Measurements from ENCODE around the gene MYO16. TPM values are rescaled to one million over a fixed set of nuclear protein-coding genes. Genes with fewer than 3 reads are reported as not detected.
"Not testable (repeated sequence)": the region's sequence is repeated elsewhere in the genome, so short reads cannot be mapped to it uniquely, and the experiment has no call there.

The MYO16 gene
- total RNA-seq, 2 experiments from 2014 or later, result not detected

DNA sequence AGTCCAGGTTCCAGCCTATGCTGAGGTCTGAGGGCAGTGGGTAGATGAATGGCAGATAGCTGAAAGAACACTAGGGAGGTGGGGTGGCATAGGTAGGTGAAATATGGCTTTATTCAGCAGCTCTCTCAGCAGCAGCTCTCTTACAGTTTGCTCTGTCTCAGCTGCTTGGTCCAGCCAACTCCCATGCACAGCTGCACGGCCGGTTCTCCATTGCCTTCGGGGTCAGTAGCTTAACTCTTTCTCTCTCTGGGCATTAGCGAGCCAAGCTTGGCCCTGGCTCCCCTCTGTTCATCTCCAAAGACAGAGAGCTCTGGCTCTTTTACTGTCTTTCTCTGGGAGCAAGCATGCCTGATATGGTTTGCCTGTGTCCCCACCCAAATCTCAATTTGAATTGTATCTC is 151.9 kb downstream of the MYO16 start:
- no peak overlapping the region for H3K27ac Mint-ChIP-seq
- H3K9me3 Mint-ChIP-seq (ENCODE audit: low read depth), result no peaks in the 10 kb centered on the region
- no peak for ATAC-seq
- POLR2A ChIA-PET, result no interaction called here
- no peaks in the 10 kb centered on the region for H3K36me3 Mint-ChIP-seq (ENCODE audit: low read depth)
- CTCF ChIA-PET, result no interaction called here
- H3K27me3 Mint-ChIP-seq, result no peaks in the 10 kb centered on the region
- no peak overlapping the region for H3K4me3 Mint-ChIP-seq
- no peak for DNase-seq
- intact Hi-C loops (cut with DNase I, micrococcal nuclease), result no loop called here
- no peaks in the 10 kb centered on the region for H3K4me1 Mint-ChIP-seq

- H3K9me3 Mint-ChIP-seq (ENCODE audit: low read depth); ATAC-seq; intact Hi-C loops (cut with DNase I, micrococcal nuclease); H3K36me3 Mint-ChIP-seq (ENCODE audit: low read depth); DNase-seq; H3K27me3 Mint-ChIP-seq; CTCF ChIA-PET; H3K27ac Mint-ChIP-seq; H3K4me3 Mint-ChIP-seq; POLR2A ChIA-PET; H3K4me1 Mint-ChIP-seq: not testable (repeated sequence)
These were observed 153.1 kb downstream of the MYO16 start for GRCh38 chr13:108782480-108782879.

GRCh38 chr13:108785844-108786243 is 156.4 kb downstream of the MYO16 start:
- Mint-ChIP-seq H3K27ac (no peak overlapping the region), H3K4me3 (no peak overlapping the region), H3K27me3 (peaks cover 5% of the 10 kb centered on the region), H3K36me3 (ENCODE audit: low read depth) (no peaks in the 10 kb centered on the region), H3K9me3 (ENCODE audit: low read depth) (no peaks in the 10 kb centered on the region), H3K4me1 (no peaks in the 10 kb centered on the region)
- intact Hi-C loops (cut with DNase I, micrococcal nuclease), result no loop called here
- ATAC-seq (no peak), DNase-seq (no peak)
- ChIA-PET POLR2A (no interaction called here), CTCF (no interaction called here)

- DNase-seq, result no peak
- Mint-ChIP-seq H3K9me3 (ENCODE audit: low read depth) (no peaks in the 10 kb centered on the region), H3K4me3 (no peak overlapping the region), H3K27me3 (peaks cover 5% of the 10 kb centered on the region), H3K36me3 (ENCODE audit: low read depth) (no peaks in the 10 kb centered on the region), H3K27ac (no peak overlapping the region), H3K4me1 (no peaks in the 10 kb centered on the region)
- ATAC-seq, result no peak
- POLR2A ChIA-PET, result no interaction called here
- CTCF ChIA-PET, result no interaction called here
- intact Hi-C loops (cut with DNase I, micrococcal nuclease), result no loop called here
These were observed 157.2 kb downstream of the MYO16 start for GRCh38 chr13:108786456-108787200.

DNA sequence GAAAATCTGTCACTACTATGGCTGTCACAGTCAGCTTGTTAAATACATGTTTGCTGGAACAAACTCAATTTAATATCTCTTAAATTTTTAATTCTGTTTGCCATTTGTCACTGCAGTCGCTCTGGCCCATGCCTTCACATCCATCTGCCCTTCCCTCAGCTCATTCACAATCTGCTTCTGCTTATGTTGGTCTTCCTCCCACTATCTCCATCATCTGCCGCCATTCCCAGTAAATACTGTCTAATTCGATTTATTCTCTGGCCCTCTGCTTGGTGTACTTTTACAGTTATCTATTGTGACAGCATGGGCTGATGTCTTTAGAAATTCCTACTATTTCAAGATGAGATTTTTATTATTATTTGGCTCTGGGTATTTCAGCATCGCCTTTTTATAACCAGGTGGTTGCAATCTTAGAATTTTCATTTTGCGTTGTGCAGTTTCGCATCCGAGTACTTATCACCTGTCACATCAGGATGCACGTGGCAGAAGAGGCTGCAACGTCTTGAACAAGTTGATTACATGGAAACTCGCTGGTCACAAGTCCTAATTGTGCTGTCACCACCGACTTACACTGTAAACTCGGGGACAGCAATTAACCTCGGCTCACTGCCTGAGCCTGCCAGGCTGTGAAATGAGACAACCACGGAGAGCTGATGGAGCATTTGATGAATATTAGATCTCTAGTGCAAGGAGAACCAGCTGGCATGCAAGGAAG is 158.4 kb downstream of the MYO16 start:
- H3K36me3 Mint-ChIP-seq (ENCODE audit: low read depth), result no peaks in the 10 kb centered on the region
- intact Hi-C loops (cut with DNase I, micrococcal nuclease), result no loop called here
- H3K9me3 Mint-ChIP-seq (ENCODE audit: low read depth), result no peaks in the 10 kb centered on the region
- H3K27me3 Mint-ChIP-seq, result peaks cover 5% of the 10 kb centered on the region
- H3K4me1 Mint-ChIP-seq, result no peaks in the 10 kb centered on the region
- ChIA-PET POLR2A (no interaction called here), CTCF (no interaction called here)
- H3K27ac Mint-ChIP-seq, result no peak overlapping the region
- H3K4me3 Mint-ChIP-seq, result no peak overlapping the region
- ATAC-seq (no peak), DNase-seq (no peak)

- Mint-ChIP-seq H3K4me1 (no peaks in the 10 kb centered on the region), H3K27ac (no peak overlapping the region), H3K27me3 (peaks cover 5% of the 10 kb centered on the region), H3K9me3 (ENCODE audit: low read depth) (no peaks in the 10 kb centered on the region), H3K4me3 (no peak overlapping the region), H3K36me3 (ENCODE audit: low read depth) (no peaks in the 10 kb centered on the region)
- ChIA-PET POLR2A (no interaction called here), CTCF (no interaction called here)
- DNase-seq, result no peak
- no peak for ATAC-seq
- intact Hi-C loops (cut with DNase I, micrococcal nuclease), result no loop called here
These were observed 160.1 kb downstream of the MYO16 start for GRCh38 chr13:108789476-108789875.

DNA sequence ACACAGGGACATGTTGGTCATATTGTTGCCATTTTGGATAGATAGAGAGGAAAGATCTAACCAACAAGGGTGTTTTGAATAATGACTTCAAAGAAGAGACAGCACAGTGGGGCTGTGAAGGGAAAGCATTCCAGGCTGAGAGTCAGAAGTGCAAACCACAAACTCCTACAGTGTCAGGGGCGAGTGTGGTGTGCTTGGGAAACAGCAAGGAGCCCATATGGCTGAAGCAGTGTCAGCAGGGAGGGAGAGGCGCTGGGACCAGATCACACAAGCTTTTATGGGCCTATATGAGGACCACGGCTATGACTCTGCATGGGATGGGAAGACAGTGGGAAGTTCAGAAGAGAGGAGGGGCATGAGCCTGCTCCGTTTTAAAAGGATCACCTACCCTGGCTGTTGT is 166.4 kb downstream of the MYO16 start:
- Mint-ChIP-seq H3K27me3 (no peaks in the 10 kb centered on the region), H3K4me1 (no peaks in the 10 kb centered on the region), H3K9me3 (ENCODE audit: low read depth) (no peaks in the 10 kb centered on the region), H3K36me3 (ENCODE audit: low read depth) (no peaks in the 10 kb centered on the region), H3K27ac (no peak overlapping the region), H3K4me3 (no peak overlapping the region)
- CTCF ChIA-PET, result no interaction called here
- ATAC-seq (no peak), DNase-seq (no peak)
- intact Hi-C loops (cut with DNase I, micrococcal nuclease), result no loop called here
- POLR2A ChIA-PET, result no interaction called here

GRCh38 chr13:108797354-108797753 is 167.9 kb downstream of the MYO16 start:
- no peaks in the 10 kb centered on the region for H3K9me3 Mint-ChIP-seq (ENCODE audit: low read depth)
- no peaks in the 10 kb centered on the region for H3K27me3 Mint-ChIP-seq
- H3K27ac Mint-ChIP-seq, result no peak overlapping the region
- DNase-seq, result no peak
- ChIA-PET CTCF (no interaction called here), POLR2A (no interaction called here)
- no peaks in the 10 kb centered on the region for H3K4me1 Mint-ChIP-seq
- no peak overlapping the region for H3K4me3 Mint-ChIP-seq
- no peak for ATAC-seq
- H3K36me3 Mint-ChIP-seq (ENCODE audit: low read depth), result no peaks in the 10 kb centered on the region
- intact Hi-C loops (cut with DNase I, micrococcal nuclease), result no loop called here

DNA sequence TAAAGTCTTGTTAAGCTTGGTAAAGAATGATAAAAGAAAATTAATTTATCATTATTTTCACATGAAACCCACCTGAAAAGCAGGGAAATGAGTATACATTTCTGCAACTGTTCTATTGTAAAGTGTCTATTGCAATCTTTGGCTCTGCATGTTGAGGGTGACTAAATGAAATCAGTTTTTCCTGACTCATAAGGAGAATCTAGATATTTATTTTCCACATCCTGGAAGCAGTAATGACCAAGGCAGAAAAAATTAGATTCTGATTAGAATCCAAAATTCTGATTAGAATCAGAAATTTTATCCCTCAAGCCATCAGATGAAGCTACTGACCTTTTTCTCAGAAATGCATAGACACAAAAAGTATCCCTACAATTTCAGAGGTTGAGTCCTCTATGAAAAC is 178.4 kb downstream of the MYO16 start:
- Mint-ChIP-seq H3K27me3 (peaks cover 4% of the 10 kb centered on the region), H3K9me3 (ENCODE audit: low read depth) (no peaks in the 10 kb centered on the region), H3K4me1 (no peaks in the 10 kb centered on the region), H3K27ac (no peak overlapping the region), H3K4me3 (no peak overlapping the region), H3K36me3 (ENCODE audit: low read depth) (no peaks in the 10 kb centered on the region)
- ChIA-PET POLR2A (no interaction called here), CTCF (interaction anchor here (0.7 kb wide), 1 partner anchor 1590 kb away, joined by 3 read pairs; no protein-coding TSS in a partner anchor)
- intact Hi-C loops (cut with DNase I, micrococcal nuclease), result no loop called here
- ATAC-seq (no peak), DNase-seq (no peak)

DNA sequence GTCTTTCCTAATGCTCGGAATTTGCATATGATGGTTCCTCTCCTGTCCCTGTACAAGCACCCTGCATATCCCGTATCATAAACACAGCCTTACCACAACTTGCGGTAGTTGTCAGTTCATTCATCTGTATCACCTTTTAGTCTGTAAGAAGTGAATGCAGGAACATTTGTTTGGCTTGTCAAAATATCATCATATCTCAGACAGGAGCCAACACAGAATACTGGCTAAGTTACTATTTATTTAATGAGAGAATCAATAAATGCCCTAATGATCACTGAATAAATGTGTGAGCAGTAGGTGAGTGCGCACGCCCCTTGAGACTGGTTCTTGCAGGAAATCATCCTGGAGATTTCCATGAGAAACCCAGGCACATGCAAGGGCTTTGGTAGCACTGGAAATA is 182.8 kb downstream of the MYO16 start:
- Mint-ChIP-seq H3K9me3 (ENCODE audit: low read depth) (no peaks in the 10 kb centered on the region), H3K27me3 (peaks cover 6% of the 10 kb centered on the region), H3K27ac (no peak overlapping the region), H3K36me3 (ENCODE audit: low read depth) (no peaks in the 10 kb centered on the region), H3K4me1 (no peaks in the 10 kb centered on the region), H3K4me3 (no peak overlapping the region)
- ChIA-PET POLR2A (no interaction called here), CTCF (no interaction called here)
- DNase-seq (no peak), ATAC-seq (no peak)
- intact Hi-C loops (cut with DNase I, micrococcal nuclease), result no loop called here

DNA sequence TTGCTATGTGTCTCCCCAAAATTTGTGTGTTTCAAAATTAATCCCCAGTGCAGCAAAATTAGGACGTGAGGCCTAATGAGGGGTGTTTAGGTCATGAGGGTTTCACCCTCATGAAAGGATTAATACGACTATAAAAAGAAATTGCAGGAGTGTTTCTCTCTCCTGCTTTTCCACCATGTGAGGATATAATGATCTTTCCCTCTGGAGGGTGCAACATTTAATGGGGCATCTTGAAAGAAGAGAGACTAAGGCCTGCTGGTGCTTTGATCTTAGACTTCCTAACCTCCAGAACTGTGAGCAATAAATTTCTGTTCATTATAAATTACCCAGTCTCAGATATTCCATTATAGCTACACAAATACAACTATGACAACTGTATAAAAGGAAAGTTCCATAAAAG is 183.2 kb downstream of the MYO16 start:
- Mint-ChIP-seq H3K4me1 (no peaks in the 10 kb centered on the region), H3K27me3 (peaks cover 6% of the 10 kb centered on the region), H3K4me3 (no peak overlapping the region), H3K9me3 (ENCODE audit: low read depth) (no peaks in the 10 kb centered on the region), H3K36me3 (ENCODE audit: low read depth) (no peaks in the 10 kb centered on the region), H3K27ac (no peak overlapping the region)
- POLR2A ChIA-PET, result no interaction called here
- CTCF ChIA-PET, result no interaction called here
- ATAC-seq (no peak), DNase-seq (no peak)
- intact Hi-C loops (cut with DNase I, micrococcal nuclease), result no loop called here

DNA sequence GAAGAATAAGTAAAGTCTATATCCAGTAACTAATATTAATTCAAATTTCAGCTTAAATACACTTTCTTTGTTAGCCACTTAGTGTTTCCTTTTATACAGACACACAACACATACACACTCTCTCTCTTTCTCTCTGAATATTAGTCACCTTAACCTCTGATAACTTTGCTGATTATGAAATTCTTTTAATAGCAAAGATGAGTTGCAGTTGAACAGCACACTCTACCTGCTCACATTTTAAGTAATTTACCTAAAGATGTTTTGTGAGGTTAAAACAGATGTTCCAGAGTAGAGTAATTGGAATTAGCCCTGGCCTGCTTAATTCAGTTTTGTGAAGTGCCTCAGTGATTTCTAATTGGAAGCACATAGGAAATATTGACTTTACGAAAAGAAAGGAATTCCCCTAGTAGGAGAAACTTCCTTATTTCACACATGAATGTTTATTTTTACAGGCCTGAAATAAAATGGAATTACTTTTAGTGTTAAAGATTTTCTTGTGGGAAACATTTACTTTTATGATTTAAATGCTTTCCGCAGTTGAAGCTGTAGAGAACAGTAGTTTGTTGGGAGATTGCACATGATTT is 184.3 kb downstream of the MYO16 start:
- no peaks in the 10 kb centered on the region for H3K36me3 Mint-ChIP-seq (ENCODE audit: low read depth)
- no peak overlapping the region for H3K27ac Mint-ChIP-seq
- CTCF ChIA-PET, result no interaction called here
- intact Hi-C loops (cut with DNase I, micrococcal nuclease), result no loop called here
- DNase-seq (no peak), ATAC-seq (no peak)
- no peaks in the 10 kb centered on the region for H3K4me1 Mint-ChIP-seq
- H3K27me3 Mint-ChIP-seq, result peaks cover 6% of the 10 kb centered on the region
- H3K9me3 Mint-ChIP-seq (ENCODE audit: low read depth), result no peaks in the 10 kb centered on the region
- POLR2A ChIA-PET, result no interaction called here
- no peak overlapping the region for H3K4me3 Mint-ChIP-seq

All from activated CD4-positive, alpha-beta T cell treated with anti-CD3 and anti-CD28 coated beads for 36 hours (primary cell).